GM18508 (cell line): ENCODE results near the gene HIRA.

Experiments used
- ATAC-seq: cut with Tn5 transposase; IDR thresholded peaks from one replicate; pipeline ENCODE4 v1.9.1; 2021; ENCODE audit warnings: moderate number of reproducible peaks; ENCODE audit not compliant: insufficient read depth, unreplicated experiment

The HIRA gene

GRCh38 chr22:19431649-19432132 is at the start of gene HIRA:
TSS of gene HIRA (minus strand) at chr22:19431733. CDS start at chr22:19431476, 257 bp downstream.
- peak; percentile 23 for ATAC-seq

- ATAC-seq = no peak
Observed at GRCh38 chr22:19480789-19481188, 49.3 kb upstream of the HIRA start.

GRCh38 chr22:19480173-19480568 is 48.6 kb upstream of the HIRA start:
- ATAC-seq = no peak

GRCh38 chr22:19479355-19480172 is 48.0 kb upstream of the HIRA start, which contains the start of gene CDC45:
TSS of gene CDC45 (plus strand) at chr22:19479920. CDS start at chr22:19479969, 49 bp downstream.
- peak; percentile 53 for ATAC-seq

- peak; percentile 26 for ATAC-seq
Observed at GRCh38 chr22:19478901-19479354, 47.4 kb upstream of the HIRA start, which contains the start of gene UFD1. TSS of gene UFD1 (minus strand) at chr22:19479193. CDS start at chr22:19479085, 108 bp downstream.

- ATAC-seq = no peak
Observed at GRCh38 chr22:19478045-19478900, 46.7 kb upstream of the HIRA start.

GRCh38 chr22:19477321-19478044 is 46.0 kb upstream of the HIRA start:
- no peak for ATAC-seq

- ATAC-seq = no peak
Observed at GRCh38 chr22:19476023-19476422, 44.5 kb upstream of the HIRA start.

GRCh38 chr22:19473578-19473977 is 42.0 kb upstream of the HIRA start:
- no peak for ATAC-seq

GRCh38 chr22:19472233-19472632 is 40.7 kb upstream of the HIRA start:
- ATAC-seq = no peak

GRCh38 chr22:19471572-19471971 is 40.0 kb upstream of the HIRA start:
- ATAC-seq = no peak

GRCh38 chr22:19470010-19470409 is 38.5 kb upstream of the HIRA start:
- ATAC-seq = no peak

- ATAC-seq = no peak
Observed at GRCh38 chr22:19469421-19469820, 37.9 kb upstream of the HIRA start.

- no peak for ATAC-seq
Observed at GRCh38 chr22:19467912-19468311, 36.4 kb upstream of the HIRA start.

- no peak for ATAC-seq
Observed at GRCh38 chr22:19466848-19467752, 35.6 kb upstream of the HIRA start.

- no peak for ATAC-seq
Observed at GRCh38 chr22:19466126-19466716, 34.7 kb upstream of the HIRA start.

GRCh38 chr22:19464975-19465374 is 33.4 kb upstream of the HIRA start:
- no peak for ATAC-seq

GRCh38 chr22:19464546-19464945 is 33.0 kb upstream of the HIRA start:
- ATAC-seq = no peak
